HepG2 (cell line): ENCODE results near the gene DHX29. TPM values are rescaled to one million over a fixed set of nuclear protein-coding genes. Genes with fewer than 3 reads are reported as not detected.

Experiments used
- AFF4 ChIP-seq: sonication (generic); formaldehyde crosslinking; IDR thresholded peaks from 2 replicates; pipeline ENCODE4 v1.4.0; 2020; ENCODE audit warnings: missing genetic modification reagents
- DDIT3 ChIP-seq: sonication (generic); formaldehyde crosslinking; IDR thresholded peaks from 2 replicates; pipeline ENCODE4 v1.4.0; 2020; ENCODE audit warnings: mild to moderate bottlenecking, missing genetic modification reagents
- GTF3A ChIP-seq: sonication (generic); formaldehyde crosslinking; conservative IDR thresholded peaks from 2 replicates; pipeline ENCODE4 v1.4.0; 2020; ENCODE audit warnings: mild to moderate bottlenecking, missing genetic modification reagents
- KMT2B ChIP-seq: IDR thresholded peaks from 2 replicates; pipeline ENCODE4 v1.6.1; 2016; ENCODE audit warnings: missing genetic modification reagents, missing compliant biosample characterization
- MAFK ChIP-seq, 2 experiments: IDR thresholded peaks in 1 of 2; conservative IDR thresholded peaks in 1 of 2; 2 replicates each; pipeline ENCODE4 v1.6.1; 2011; ENCODE audit warnings: improper control_type of control experiment in 2 of 2, low read length in 2 of 2
- PAF1 ChIP-seq: IDR thresholded peaks from 2 replicates; pipeline ENCODE4 v1.6.1; 2016; ENCODE audit warnings: missing genetic modification reagents, missing compliant biosample characterization
- PAWR ChIP-seq: sonication (generic); formaldehyde crosslinking; IDR thresholded peaks from 2 replicates; pipeline ENCODE4 v1.4.0; 2020; ENCODE audit warnings: missing genetic modification reagents, mild to moderate bottlenecking, borderline replicate concordance
- RXRA ChIP-seq: sonication (generic); formaldehyde crosslinking; IDR thresholded peaks from 2 replicates; pipeline ENCODE4 v1.5.1; 2020; ENCODE audit warnings: missing genetic modification reagents
- THAP9 ChIP-seq: sonication (generic); formaldehyde crosslinking; IDR thresholded peaks from 2 replicates; pipeline ENCODE4; 2020; ENCODE audit warnings: missing genetic modification reagents, mild to moderate bottlenecking, borderline replicate concordance
- TOPORS ChIP-seq: sonication (generic); formaldehyde crosslinking; IDR thresholded peaks from 2 replicates; pipeline ENCODE4 v1.8.0; 2023; ENCODE audit warnings: mild to moderate bottlenecking, missing genetic modification reagents
- ZBTB2 ChIP-seq: sonication (generic); formaldehyde crosslinking; IDR thresholded peaks from 2 replicates; pipeline ENCODE4 v1.8.0; 2022; ENCODE audit warnings: low read depth, missing genetic modification reagents
- ZBTB46 ChIP-seq: sonication (generic); formaldehyde crosslinking; IDR thresholded peaks from 2 replicates; pipeline ENCODE4 v1.4.0; 2020; ENCODE audit warnings: mild to moderate bottlenecking, missing genetic modification reagents, borderline replicate concordance
- ZNF281 ChIP-seq: sonication (generic); formaldehyde crosslinking; IDR thresholded peaks from 2 replicates; pipeline ENCODE4 v1.4.0; 2020; ENCODE audit warnings: missing genetic modification reagents, borderline replicate concordance
- ZNF709 ChIP-seq: sonication (generic); formaldehyde crosslinking; IDR thresholded peaks from 2 replicates; pipeline ENCODE4 v1.5.0; 2020; ENCODE audit warnings: mild to moderate bottlenecking, missing genetic modification reagents
- polyA plus RNA-seq, 8 experiments: library from polyadenylated mRNA; depleted of rRNA in 3 of 8; stranded (reverse) in 7 of 8; unstranded in 1 of 8; fragments of >200 nt; fragmentation: Illumina TruSeq in 4 of 8; extraction: Trizol in 4 of 8; gene quantifications; 2 replicates each; pipeline versions ENCODE4 v1.2.1 to v1.2.3, GENCODE V29; 2011 to 2016; ENCODE audit warnings: low read depth in 4 of 8, missing spikeins in 1 of 8, mixed read lengths in 1 of 8; ENCODE audit not compliant: insufficient read depth in 1 of 8
- total RNA-seq, 5 experiments: library from RNA; depleted of rRNA; stranded (reverse); fragments of >200 nt; fragmentation: Illumina TruSeq; extraction: Trizol; gene quantifications; 2 replicates each; pipeline ENCODE4 v1.2.3, GENCODE V29; 2016; ENCODE audit warnings: low read depth in 1 of 5

The DHX29 gene
- total and polyA plus RNA-seq, 2 of the 13 experiments (the other 11 are each of a cell fraction or from before 2014, with no cell fraction given), result 1.9 to 22.0 TPM

GRCh38 chr5:55226027-55226933 is 81.2 kb downstream of the DHX29 start (continued):
- TF ChIP-seq MAFK (conservative IDR thresholded peaks at IDR 0.05 in 1 of 2, IDR thresholded peaks at IDR 0.05 in 1 of 2; ENCODE audit: low read length in 2 of 2) (no peak), ZBTB2 (CRISPR knock-in tag) (no peak), GTF3A (CRISPR knock-in tag) (no peak), ZNF281 (CRISPR knock-in tag) (no peak), RXRA (CRISPR knock-in tag) (0 out of 2 replicates have a peak, but pooled peaks have one; percentile 25), DDIT3 (CRISPR knock-in tag) (no peak), AFF4 (no peak), PAF1 (no peak), ZNF709 (no peak), ZBTB46 (no peak), TOPORS (no peak), KMT2B (no peak), THAP9 (CRISPR knock-in tag) (peak; percentile 43; the same call in 1 of the 2 replicates), PAWR (no peak)
